ENCODE measurements around the gene UBE2E2. TPM values are rescaled to one million over a fixed set of nuclear protein-coding genes. Genes with fewer than 3 reads are reported as not detected.

The UBE2E2 gene
- total RNA-seq, 3 donors from 2014 or later: 4.8 to 24.4 (median 8.9) TPM

GRCh38 chr3:23356169-23356568 is 153.0 kb downstream of the UBE2E2 start:
- DNase-seq (no peak), ATAC-seq (no peak)
- no peak overlapping the region for H3K4me3 ChIP-seq
- intact Hi-C loops (cut with DNase I, micrococcal nuclease): no loop called here
- TF ChIP-seq CTCF (IDR thresholded peaks at IDR 0.05): no peak
- no peaks in the 10 kb centered on the region for H3K4me1 ChIP-seq (ENCODE audit: low read depth)
- no peaks in the 10 kb centered on the region for H3K36me3 ChIP-seq (ENCODE audit: low read depth)
- H3K9me3 ChIP-seq: no peaks in the 10 kb centered on the region

GRCh38 chr3:23356923-23357322 is 153.8 kb downstream of the UBE2E2 start:
- intact Hi-C loops (cut with DNase I, micrococcal nuclease): no loop called here
- H3K4me3 ChIP-seq: no peak overlapping the region
- no peaks in the 10 kb centered on the region for H3K9me3 ChIP-seq
- ATAC-seq (no peak), DNase-seq (no peak)
- TF ChIP-seq CTCF (IDR thresholded peaks at IDR 0.05): no peak
- H3K4me1 ChIP-seq (ENCODE audit: low read depth): no peaks in the 10 kb centered on the region
- H3K36me3 ChIP-seq (ENCODE audit: low read depth): no peaks in the 10 kb centered on the region

GRCh38 chr3:23359116-23359515 is 156.0 kb downstream of the UBE2E2 start:
- DNase-seq (no peak), ATAC-seq (no peak)
- no peaks in the 10 kb centered on the region for H3K9me3 ChIP-seq
- H3K4me1 ChIP-seq (ENCODE audit: low read depth): no peaks in the 10 kb centered on the region
- H3K36me3 ChIP-seq (ENCODE audit: low read depth): no peaks in the 10 kb centered on the region
- TF ChIP-seq CTCF (IDR thresholded peaks at IDR 0.05): no peak
- no peak overlapping the region for H3K4me3 ChIP-seq
- intact Hi-C loops (cut with DNase I, micrococcal nuclease): no loop called here

GRCh38 chr3:23365066-23365465 is 161.9 kb downstream of the UBE2E2 start:
- ATAC-seq (no peak), DNase-seq (no peak)
- Histone ChIP-seq H3K4me1 (ENCODE audit: low read depth) (no peaks in the 10 kb centered on the region), H3K36me3 (ENCODE audit: low read depth) (no peaks in the 10 kb centered on the region), H3K4me3 (no peak overlapping the region), H3K9me3 (no peaks in the 10 kb centered on the region)
- no peak for TF ChIP-seq CTCF (IDR thresholded peaks at IDR 0.05)
- intact Hi-C loops (cut with DNase I, micrococcal nuclease): no loop called here

- H3K9me3 ChIP-seq: no peaks in the 10 kb centered on the region
- H3K4me1 ChIP-seq (ENCODE audit: low read depth): no peaks in the 10 kb centered on the region
- DNase-seq (no peak), ATAC-seq (no peak)
- no peak for TF ChIP-seq CTCF (IDR thresholded peaks at IDR 0.05)
- intact Hi-C loops (cut with DNase I, micrococcal nuclease): no loop called here
- no peak overlapping the region for H3K4me3 ChIP-seq
- H3K36me3 ChIP-seq (ENCODE audit: low read depth): no peaks in the 10 kb centered on the region
Measured at GRCh38 chr3:23368731-23369130, 165.6 kb downstream of the UBE2E2 start.

GRCh38 chr3:23372285-23372684 is 169.2 kb downstream of the UBE2E2 start:
- Histone ChIP-seq H3K36me3 (ENCODE audit: low read depth) (no peaks in the 10 kb centered on the region), H3K9me3 (no peaks in the 10 kb centered on the region), H3K4me1 (ENCODE audit: low read depth) (no peaks in the 10 kb centered on the region), H3K4me3 (no peak overlapping the region)
- intact Hi-C loops (cut with DNase I, micrococcal nuclease): no loop called here
- DNase-seq (no peak), ATAC-seq (no peak)
- no peak for TF ChIP-seq CTCF (IDR thresholded peaks at IDR 0.05)
